ENCODE measurements around the gene RTKN.

The RTKN gene

DNA sequence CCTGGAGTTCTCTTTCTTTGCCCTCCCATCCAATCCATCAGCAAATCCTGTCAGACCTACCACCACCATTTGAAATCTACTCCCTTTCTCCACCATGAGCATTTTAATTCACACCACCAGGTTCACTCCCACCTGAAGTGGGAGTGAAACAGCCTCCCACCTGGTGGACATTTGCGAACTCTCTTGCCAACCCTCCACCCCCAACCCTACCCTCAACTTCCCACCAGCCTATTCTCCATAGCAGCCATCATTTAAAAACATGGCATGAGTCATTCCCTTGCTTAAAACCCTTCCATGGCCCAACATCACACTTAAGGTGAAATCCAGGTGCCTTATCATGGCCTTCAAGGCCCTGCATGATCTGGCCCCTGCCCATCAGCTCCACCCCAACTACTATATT is 3.5 kb downstream of the RTKN start:
- TF ChIP-seq, protein P1, sequence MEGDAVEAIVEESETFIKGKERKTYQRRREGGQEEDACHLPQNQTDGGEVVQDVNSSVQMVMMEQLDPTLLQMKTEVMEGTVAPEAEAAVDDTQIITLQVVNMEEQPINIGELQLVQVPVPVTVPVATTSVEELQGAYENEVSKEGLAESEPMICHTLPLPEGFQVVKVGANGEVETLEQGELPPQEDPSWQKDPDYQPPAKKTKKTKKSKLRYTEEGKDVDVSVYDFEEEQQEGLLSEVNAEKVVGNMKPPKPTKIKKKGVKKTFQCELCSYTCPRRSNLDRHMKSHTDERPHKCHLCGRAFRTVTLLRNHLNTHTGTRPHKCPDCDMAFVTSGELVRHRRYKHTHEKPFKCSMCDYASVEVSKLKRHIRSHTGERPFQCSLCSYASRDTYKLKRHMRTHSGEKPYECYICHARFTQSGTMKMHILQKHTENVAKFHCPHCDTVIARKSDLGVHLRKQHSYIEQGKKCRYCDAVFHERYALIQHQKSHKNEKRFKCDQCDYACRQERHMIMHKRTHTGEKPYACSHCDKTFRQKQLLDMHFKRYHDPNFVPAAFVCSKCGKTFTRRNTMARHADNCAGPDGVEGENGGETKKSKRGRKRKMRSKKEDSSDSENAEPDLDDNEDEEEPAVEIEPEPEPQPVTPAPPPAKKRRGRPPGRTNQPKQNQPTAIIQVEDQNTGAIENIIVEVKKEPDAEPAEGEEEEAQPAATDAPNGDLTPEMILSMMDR (IDR thresholded peaks at IDR 0.05; ENCODE audit: control extremely low read depth, extremely low read depth, low read depth, missing control alignments): no peak
- no peak for DNase-seq (ENCODE audit: extremely low spot score)
- POLR2A ChIA-PET: no interaction called here
- CTCF ChIA-PET: interaction anchor here (1.7 kb wide), 1 partner anchor 17 kb away, joined by 4 read pairs; the partner anchor contains the start of gene INO80B

DNA sequence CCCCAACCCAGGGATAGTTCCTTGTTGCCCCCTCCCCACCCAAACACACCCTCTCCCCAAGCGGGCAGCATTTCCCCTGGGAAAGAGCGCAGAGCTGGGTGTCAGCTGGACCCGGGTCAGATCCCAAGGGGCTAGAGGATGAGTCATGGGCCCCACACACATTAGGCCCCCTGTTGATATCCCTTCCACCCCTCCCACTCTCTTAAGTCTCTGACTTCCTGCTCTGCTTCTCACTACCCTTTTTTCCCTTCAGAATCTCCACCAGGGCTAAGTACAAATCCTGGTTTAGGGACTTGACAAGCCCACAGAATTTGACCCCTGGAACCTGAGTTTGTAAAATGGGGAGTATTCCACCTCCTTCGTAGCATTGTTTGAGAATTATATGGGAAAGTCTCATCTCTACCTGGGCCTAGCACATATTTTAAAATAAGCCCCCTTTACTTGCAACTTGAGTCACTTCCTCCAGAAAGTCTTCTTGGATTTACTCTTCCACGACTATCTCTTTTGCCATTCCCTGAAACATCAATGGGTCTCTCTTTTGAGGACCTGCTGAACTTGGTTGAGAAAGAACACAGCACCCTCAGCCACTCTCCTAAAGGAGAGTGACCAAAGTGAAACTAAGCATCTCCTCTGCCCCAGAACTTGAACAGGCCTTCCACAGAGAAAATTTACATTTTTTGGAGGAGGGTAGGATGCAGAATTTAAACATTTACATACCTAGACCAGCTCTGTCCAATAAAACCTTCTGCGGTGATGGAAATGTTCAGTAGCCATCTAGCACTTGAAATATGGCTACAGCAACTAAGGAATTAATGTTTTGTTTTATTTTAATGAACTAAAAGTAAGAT is 4.7 kb downstream of the RTKN start:
- peak; percentile 55 for DNase-seq (ENCODE audit: extremely low spot score)
- POLR2A ChIA-PET: no interaction called here
- TF ChIP-seq, protein P1 (IDR thresholded peaks at IDR 0.05; ENCODE audit: control extremely low read depth, extremely low read depth, low read depth, missing control alignments): no peak
- CTCF ChIA-PET: interaction anchor here (0.7 kb wide), 1 partner anchor 8 kb away, joined by 3 read pairs; no protein-coding TSS in a partner anchor

DNA sequence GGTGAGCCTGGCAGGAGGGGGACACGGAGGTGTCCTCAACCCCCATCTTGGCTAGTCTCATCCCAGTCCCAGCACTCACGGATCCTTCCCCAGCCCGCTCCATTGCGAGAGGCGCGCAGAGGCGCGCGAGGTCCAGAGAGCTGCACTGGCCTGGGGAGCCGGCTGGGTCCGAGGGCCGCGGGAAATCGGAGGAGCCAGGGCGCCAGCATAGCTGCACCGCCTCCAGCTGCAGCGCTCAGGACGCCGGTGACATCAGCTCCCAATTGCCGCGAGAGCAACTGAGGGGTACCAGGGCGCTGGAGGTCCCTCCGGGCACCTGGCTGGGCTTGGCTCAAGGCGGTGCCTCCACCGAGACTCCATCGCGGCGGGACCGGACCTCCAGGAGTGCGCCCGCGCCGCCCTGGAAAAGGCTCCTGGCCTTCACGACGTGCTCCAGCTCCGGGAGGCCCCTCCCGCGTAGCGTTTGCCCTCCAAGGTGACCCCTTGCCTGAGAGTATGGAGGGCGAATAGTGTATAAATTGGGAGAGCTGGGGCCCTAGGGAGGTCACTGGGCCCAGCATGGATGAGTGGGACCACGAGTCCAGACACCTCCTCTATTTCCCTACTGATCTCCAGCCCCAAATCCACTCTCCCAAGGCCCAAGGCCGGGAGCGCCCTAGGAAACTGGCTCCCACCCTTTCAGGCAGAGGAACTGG is 5.5 kb downstream of the RTKN start:
- ChIA-PET CTCF (interaction anchor here (0.7 to 1.1 kb wide), 2 partner anchors 9 to 101 kb away, joined by 3 read pairs; no protein-coding TSS in a partner anchor), POLR2A (no interaction called here)
- DNase-seq (ENCODE audit: extremely low spot score): no peak
- TF ChIP-seq, protein P1 (IDR thresholded peaks at IDR 0.05; ENCODE audit: control extremely low read depth, extremely low read depth, low read depth, missing control alignments): no peak

DNA sequence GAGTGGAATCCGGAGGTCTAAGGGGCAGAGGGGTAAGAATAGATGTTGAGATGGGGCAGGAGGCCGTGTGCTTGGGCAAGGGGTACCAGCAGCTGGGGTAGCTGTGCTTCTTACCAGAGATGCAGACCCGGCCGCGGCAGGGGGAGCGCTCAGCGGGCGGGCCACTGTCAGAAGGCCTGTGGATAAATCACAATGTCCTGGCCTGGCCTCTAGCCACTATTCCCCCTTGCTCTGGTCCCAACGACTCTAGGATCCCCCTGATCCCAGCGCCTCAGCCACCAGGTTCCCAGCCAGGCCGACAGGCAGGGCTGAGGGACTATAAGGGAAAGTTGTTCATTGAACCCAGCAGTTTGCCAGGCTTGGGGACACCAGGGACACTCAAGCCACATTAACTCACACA is 11.2 kb downstream of the RTKN start:
- CTCF ChIA-PET: interaction anchor here (3.4 kb wide), 1 partner anchor 10 kb away, joined by 16 read pairs; the partner anchor contains the start of gene RTKN
- TF ChIP-seq, protein P1 (IDR thresholded peaks at IDR 0.05; ENCODE audit: control extremely low read depth, extremely low read depth, low read depth, missing control alignments): no peak
- POLR2A ChIA-PET: no interaction called here
- no peak for DNase-seq (ENCODE audit: extremely low spot score)

DNA sequence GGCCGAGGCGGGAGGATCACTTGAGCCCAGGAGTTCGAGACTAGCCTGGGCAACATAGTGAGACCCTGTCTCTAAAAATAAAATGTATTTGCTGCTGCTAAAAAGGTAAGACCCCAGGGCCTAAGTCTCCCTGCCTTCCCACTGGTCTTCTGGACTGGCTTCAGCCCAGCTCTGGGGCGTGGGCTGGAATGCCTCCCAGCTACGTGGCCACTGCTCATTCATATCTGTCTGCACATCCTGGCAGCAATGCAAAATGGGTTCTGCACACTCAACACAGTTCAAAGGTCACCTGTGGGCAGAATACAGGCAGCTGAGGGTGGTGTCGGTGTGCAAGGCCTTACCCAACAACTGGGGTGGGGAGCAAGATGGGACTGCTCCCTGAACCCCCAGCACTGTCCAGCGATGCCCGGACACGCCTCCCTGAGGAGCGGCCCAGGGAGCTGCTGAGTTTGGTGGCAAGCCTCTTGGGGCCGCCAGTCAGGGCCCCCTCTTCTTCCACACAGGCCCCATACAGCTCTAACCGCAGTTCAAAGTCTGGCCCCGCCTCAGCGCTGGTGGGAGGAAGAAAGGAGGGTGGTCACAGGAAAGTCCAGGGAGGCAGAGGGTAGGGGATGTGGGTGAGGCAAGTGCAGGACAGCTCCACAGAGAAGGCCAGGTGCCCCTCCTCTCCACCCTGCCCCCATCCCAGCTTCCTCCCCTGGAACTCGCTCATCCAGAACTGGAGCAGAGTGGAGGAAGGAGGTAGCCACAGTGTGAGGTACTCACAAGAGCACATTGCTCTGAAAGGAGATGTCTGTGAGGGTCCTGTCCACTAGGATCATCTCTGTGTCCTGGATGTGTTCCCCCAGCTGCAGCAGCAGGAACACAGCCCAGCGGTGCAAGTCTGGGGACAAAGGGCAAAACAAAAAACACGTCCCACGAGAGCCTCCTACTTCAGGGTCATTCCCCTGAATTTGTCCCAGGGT is 12.0 kb downstream of the RTKN start:
- ChIA-PET CTCF (interaction anchor here (1.0 to 3.4 kb wide), 2 partner anchors 11 to 38 kb away, joined by 3 to 16 read pairs; partner anchors contain the start of gene RTKN), POLR2A (no interaction called here)
- no peak for DNase-seq (ENCODE audit: extremely low spot score)
- TF ChIP-seq, protein P1 (IDR thresholded peaks at IDR 0.05; ENCODE audit: control extremely low read depth, extremely low read depth, low read depth, missing control alignments): no peak

Measured in GM10248 (cell line).